ENCODE data around the gene ARHGEF3. TPM values are rescaled to one million over a fixed set of nuclear protein-coding genes. Genes with fewer than 3 reads are reported as not detected.

ARHGEF3 gene
- total RNA-seq, 1 donor from 2014 or later: 10.8 TPM

DNA sequence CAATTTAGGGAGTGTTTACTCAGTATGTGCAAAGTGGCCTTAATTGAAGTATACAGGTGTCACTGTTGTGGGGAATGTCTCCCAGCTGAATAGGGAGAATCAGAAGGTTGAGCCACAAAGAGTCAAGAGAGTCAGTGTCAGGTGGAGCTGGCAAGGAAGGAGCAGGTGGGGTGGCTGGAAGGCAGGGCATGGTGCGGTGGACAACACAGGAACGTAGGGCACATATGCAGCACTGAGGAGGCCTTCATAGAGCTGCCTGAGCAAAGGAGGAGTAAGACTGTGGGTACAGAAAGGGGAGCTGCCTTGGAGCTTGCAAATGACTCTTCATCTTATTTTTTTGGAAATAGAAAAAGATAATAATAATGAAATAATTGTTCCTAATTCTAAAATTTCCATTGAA, 20.0 kb downstream of the ARHGEF3 start:
- no peaks in the 10 kb centered on the region for H3K36me3 Mint-ChIP-seq (ENCODE audit: unreplicated experiment)
- TF ChIP-seq, protein P1, sequence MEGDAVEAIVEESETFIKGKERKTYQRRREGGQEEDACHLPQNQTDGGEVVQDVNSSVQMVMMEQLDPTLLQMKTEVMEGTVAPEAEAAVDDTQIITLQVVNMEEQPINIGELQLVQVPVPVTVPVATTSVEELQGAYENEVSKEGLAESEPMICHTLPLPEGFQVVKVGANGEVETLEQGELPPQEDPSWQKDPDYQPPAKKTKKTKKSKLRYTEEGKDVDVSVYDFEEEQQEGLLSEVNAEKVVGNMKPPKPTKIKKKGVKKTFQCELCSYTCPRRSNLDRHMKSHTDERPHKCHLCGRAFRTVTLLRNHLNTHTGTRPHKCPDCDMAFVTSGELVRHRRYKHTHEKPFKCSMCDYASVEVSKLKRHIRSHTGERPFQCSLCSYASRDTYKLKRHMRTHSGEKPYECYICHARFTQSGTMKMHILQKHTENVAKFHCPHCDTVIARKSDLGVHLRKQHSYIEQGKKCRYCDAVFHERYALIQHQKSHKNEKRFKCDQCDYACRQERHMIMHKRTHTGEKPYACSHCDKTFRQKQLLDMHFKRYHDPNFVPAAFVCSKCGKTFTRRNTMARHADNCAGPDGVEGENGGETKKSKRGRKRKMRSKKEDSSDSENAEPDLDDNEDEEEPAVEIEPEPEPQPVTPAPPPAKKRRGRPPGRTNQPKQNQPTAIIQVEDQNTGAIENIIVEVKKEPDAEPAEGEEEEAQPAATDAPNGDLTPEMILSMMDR (IDR thresholded peaks at IDR 0.05; ENCODE audit: partially characterized antibody, unreplicated experiment): no peak
- no peaks in the 10 kb centered on the region for H3K27me3 Mint-ChIP-seq (ENCODE audit: unreplicated experiment)
- H3K4me3 Mint-ChIP-seq (ENCODE audit: unreplicated experiment): peak overlapping the region; percentile 40
- H3K9me3 Mint-ChIP-seq (ENCODE audit: unreplicated experiment): peaks cover 1% of the 10 kb centered on the region
- peak overlapping the region; percentile 52 for H3K27ac Mint-ChIP-seq (ENCODE audit: unreplicated experiment)
- H3K4me1 Mint-ChIP-seq (ENCODE audit: low read depth, unreplicated experiment): peaks cover 26% of the 10 kb centered on the region
- no peak for DNase-seq

DNA sequence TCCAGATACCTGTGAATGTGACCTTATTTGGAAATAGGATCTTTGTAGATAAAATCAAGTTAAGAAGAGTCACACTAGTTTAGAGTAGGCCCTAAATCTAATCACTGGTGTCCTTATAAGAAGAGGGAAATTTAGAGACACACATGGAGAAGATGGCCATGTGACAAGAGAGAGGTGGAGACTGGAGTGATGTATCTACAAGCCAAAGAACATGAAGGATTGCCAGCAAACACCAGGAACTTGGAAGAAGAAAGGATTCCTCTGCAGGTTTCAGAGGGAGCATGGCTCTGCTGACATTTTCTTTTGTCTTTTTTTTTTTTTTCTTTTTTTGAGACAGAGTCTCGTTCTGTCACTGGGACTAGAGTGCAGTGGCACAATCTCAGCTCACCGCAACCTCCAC, 20.8 kb downstream of the ARHGEF3 start:
- H3K9me3 Mint-ChIP-seq (ENCODE audit: unreplicated experiment): peaks cover 1% of the 10 kb centered on the region
- TF ChIP-seq, protein P1 (IDR thresholded peaks at IDR 0.05; ENCODE audit: partially characterized antibody, unreplicated experiment): no peak
- H3K4me1 Mint-ChIP-seq (ENCODE audit: low read depth, unreplicated experiment): peaks cover 26% of the 10 kb centered on the region
- no peak overlapping the region for H3K27ac Mint-ChIP-seq (ENCODE audit: unreplicated experiment)
- DNase-seq: no peak
- no peaks in the 10 kb centered on the region for H3K36me3 Mint-ChIP-seq (ENCODE audit: unreplicated experiment)
- H3K27me3 Mint-ChIP-seq (ENCODE audit: unreplicated experiment): no peaks in the 10 kb centered on the region
- H3K4me3 Mint-ChIP-seq (ENCODE audit: unreplicated experiment): no peak overlapping the region

DNA sequence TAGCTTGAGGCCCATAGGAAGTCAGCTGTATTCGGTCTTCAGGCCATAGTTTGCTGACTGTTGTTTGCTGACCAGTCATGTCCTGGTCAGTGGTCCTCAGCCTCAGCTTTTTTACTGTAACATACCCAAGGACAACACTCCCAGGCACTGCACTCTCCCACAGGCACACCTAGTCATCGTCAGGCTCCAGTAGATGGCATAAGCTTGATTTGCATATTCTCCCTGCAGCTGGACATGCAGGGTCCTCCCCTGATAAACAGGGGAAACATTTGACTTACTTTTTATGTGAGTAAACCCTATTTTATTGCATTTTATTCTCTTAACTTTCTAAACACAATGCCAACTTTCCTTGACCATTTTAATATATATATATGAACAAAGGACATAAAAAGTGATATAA, 22.9 kb downstream of the ARHGEF3 start:
- Mint-ChIP-seq H3K4me3 (ENCODE audit: unreplicated experiment) (no peak overlapping the region), H3K27ac (ENCODE audit: unreplicated experiment) (no peak overlapping the region), H3K27me3 (ENCODE audit: unreplicated experiment) (no peaks in the 10 kb centered on the region), H3K4me1 (ENCODE audit: low read depth, unreplicated experiment) (peaks cover 25% of the 10 kb centered on the region), H3K9me3 (ENCODE audit: unreplicated experiment) (peaks cover 1% of the 10 kb centered on the region), H3K36me3 (ENCODE audit: unreplicated experiment) (no peaks in the 10 kb centered on the region)
- TF ChIP-seq, protein P1 (IDR thresholded peaks at IDR 0.05; ENCODE audit: partially characterized antibody, unreplicated experiment): no peak
- no peak for DNase-seq

DNA sequence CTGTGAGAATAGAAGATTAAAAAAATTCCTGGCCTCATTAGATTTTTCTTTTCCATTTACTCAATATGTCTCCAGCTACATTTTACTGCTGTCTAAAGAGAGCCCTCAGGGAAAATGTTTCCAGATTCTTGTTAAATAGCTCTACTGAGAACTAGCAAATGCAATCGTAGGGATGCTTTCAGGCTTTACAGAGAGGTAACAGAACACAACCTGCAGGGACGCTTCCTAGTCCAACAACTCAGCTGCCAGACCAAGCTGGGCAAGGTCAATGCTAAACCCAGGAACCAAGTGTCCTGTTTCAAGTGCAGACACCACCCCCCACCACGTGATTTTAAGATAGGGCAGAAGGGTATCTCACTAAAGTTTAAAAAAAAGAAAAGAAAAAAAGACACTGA, 25.2 kb downstream of the ARHGEF3 start:
- no peak overlapping the region for H3K4me3 Mint-ChIP-seq (ENCODE audit: unreplicated experiment)
- peaks cover 6% of the 10 kb centered on the region for H3K4me1 Mint-ChIP-seq (ENCODE audit: low read depth, unreplicated experiment)

DNA sequence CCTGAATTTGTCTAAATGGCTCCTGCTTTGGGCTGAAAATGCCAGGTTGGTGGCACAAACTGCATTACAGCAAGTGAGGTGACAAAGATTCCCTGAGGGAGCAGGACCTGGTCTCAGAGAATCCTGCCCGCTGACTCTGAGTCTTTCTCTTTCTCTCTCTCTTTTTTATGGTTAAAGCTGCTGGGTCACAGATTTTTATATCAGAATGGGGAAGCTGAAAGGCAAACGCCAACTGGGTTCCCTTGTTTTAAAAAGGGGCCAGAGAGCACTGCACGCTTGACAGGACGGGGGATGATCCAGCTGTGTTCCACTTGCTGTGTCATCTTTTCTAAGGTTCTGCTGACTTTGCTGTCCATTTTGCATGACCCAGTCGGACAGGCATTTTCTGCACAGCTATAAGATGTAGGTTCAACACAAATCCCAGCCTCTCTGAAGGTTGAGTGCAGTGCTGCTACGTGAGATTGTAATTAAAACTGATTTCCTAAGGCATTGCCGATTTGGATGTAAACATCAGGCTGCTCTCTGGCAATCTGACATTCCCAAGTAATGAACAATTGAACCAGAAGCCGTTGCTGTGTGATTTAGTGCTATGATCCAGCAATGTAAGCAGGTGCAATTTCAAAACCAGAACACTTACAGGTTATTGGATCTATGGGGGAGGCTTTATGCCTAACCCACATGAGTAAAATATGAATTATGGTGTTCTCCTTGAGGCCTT, 25.8 kb downstream of the ARHGEF3 start:
- no peak overlapping the region for H3K4me3 Mint-ChIP-seq (ENCODE audit: unreplicated experiment)
- peaks cover 5% of the 10 kb centered on the region for H3K4me1 Mint-ChIP-seq (ENCODE audit: low read depth, unreplicated experiment)
- no peaks in the 10 kb centered on the region for H3K9me3 Mint-ChIP-seq (ENCODE audit: unreplicated experiment)
- DNase-seq: no peak
- H3K27ac Mint-ChIP-seq (ENCODE audit: unreplicated experiment): no peak overlapping the region
- TF ChIP-seq, protein P1 (IDR thresholded peaks at IDR 0.05; ENCODE audit: partially characterized antibody, unreplicated experiment): no peak
- H3K27me3 Mint-ChIP-seq (ENCODE audit: unreplicated experiment): peaks cover 2% of the 10 kb centered on the region
- H3K36me3 Mint-ChIP-seq (ENCODE audit: unreplicated experiment): no peaks in the 10 kb centered on the region

More for the DNA sequence above, 25.2 kb downstream of the ARHGEF3 start:
- H3K27ac Mint-ChIP-seq (ENCODE audit: unreplicated experiment): no peak overlapping the region
- H3K36me3 Mint-ChIP-seq (ENCODE audit: unreplicated experiment): no peaks in the 10 kb centered on the region
- peaks cover 2% of the 10 kb centered on the region for H3K27me3 Mint-ChIP-seq (ENCODE audit: unreplicated experiment)
- H3K9me3 Mint-ChIP-seq (ENCODE audit: unreplicated experiment): no peaks in the 10 kb centered on the region
- no peak for DNase-seq
- TF ChIP-seq, protein P1 (IDR thresholded peaks at IDR 0.05; ENCODE audit: partially characterized antibody, unreplicated experiment): no peak

Data from glutamatergic neuron (in vitro differentiated cells).